IMR-90 (cell line): ENCODE results near the gene DCUN1D3. TPM values are rescaled to one million over a fixed set of nuclear protein-coding genes. Genes with fewer than 3 reads are reported as not detected.

Experiments used
- ATAC-seq: fragments of 200-7000 bp; cut with Tn5 transposase; 2 replicates; pipeline ENCODE4 v1.9.1; 2020; ENCODE audit warnings: low read depth, mild to moderate bottlenecking, moderate library complexity
- BruUV-seq: library from RNA; stranded (reverse); fragments of 400-500 nt; replicated peaks from 2 replicates; lab custom pipeline; 2021; lab: Mats Ljungman, UMichigan
- CTCF ChIA-PET: fragments of 300-600 bp; formaldehyde crosslinking; extraction: SDS; loops from one replicate; lab custom pipeline; 2021; ENCODE audit warnings: antibody characterized with exemption; lab: Yijun Ruan, JAX
- POLR2A ChIA-PET: fragments of 300-600 bp; sonication (Branson Sonifier 250); formaldehyde crosslinking; loops from one replicate; lab custom pipeline; 2022; ENCODE audit warnings: antibody characterized with exemption; ENCODE audit not compliant: unreplicated experiment; lab: Charles Lee
- DNase-seq: peaks from one replicate; pipeline ENCODE4 v3.0.0; 2013
- H2AFZ ChIP-seq: replicated peaks from 2 replicates; pipeline ENCODE3; 2013; ENCODE audit warnings: low read length, mild to moderate bottlenecking; ENCODE audit not compliant: poor library complexity
- H2AK5ac ChIP-seq: 2 replicates; pipeline ENCODE4 v1.6.1; 2013; ENCODE audit warnings: low read depth, low read length, inconsistent platforms
- H2AK9ac ChIP-seq: replicated peaks from 2 replicates; pipeline ENCODE3; 2013; ENCODE audit warnings: mild to moderate bottlenecking, low read depth, low read length, moderate library complexity; ENCODE audit not compliant: poor library complexity
- H2BK120ac ChIP-seq: 2 replicates; pipeline ENCODE4 v1.6.1; 2013; ENCODE audit warnings: low read depth, low read length, inconsistent platforms
- H2BK15ac ChIP-seq: 3 replicates; pipeline ENCODE4 v1.6.1; 2013; ENCODE audit warnings: low read depth, low read length, inconsistent platforms
- H2BK20ac ChIP-seq: 2 replicates; pipeline ENCODE4 v1.6.1; 2013; ENCODE audit warnings: low read depth, mild to moderate bottlenecking, inconsistent platforms, low read length, moderate library complexity
- H2BK5ac ChIP-seq: 2 replicates; pipeline ENCODE4 v1.6.1; 2013; ENCODE audit warnings: mild to moderate bottlenecking, low read depth, low read length, inconsistent platforms; ENCODE audit not compliant: poor library complexity, severe bottlenecking
- H3K14ac ChIP-seq: replicated peaks from 2 replicates; pipeline ENCODE4 v1.6.1; 2013; ENCODE audit warnings: low read depth, low read length, inconsistent platforms
- H3K18ac ChIP-seq: 2 replicates; pipeline ENCODE4 v1.6.1; 2013; ENCODE audit warnings: low read depth, low read length, control low read depth
- H3K23ac ChIP-seq: 2 replicates; pipeline ENCODE4 v1.6.1; 2013; ENCODE audit warnings: low read depth, low read length, inconsistent platforms
- H3K27ac ChIP-seq: 2 replicates; pipeline ENCODE4 v1.5.1; 2013; ENCODE audit warnings: mild to moderate bottlenecking, control low read depth, low read length; ENCODE audit not compliant: insufficient read depth
- H3K27me3 ChIP-seq: 2 replicates; pipeline ENCODE4 v1.6.1; 2013; ENCODE audit warnings: low read length; ENCODE audit not compliant: control insufficient read depth, insufficient read depth
- H3K36me3 ChIP-seq: 2 replicates; pipeline ENCODE4 v1.6.1; 2013; ENCODE audit warnings: low read length, mixed read lengths; ENCODE audit not compliant: control insufficient read depth, insufficient read depth
- H3K4ac ChIP-seq: 2 replicates; pipeline ENCODE4 v1.6.1; 2013; ENCODE audit warnings: low read depth, low read length, inconsistent platforms
- H3K4me1 ChIP-seq: 2 replicates; pipeline ENCODE4 v1.6.1; 2013; ENCODE audit warnings: low read length, mixed read lengths; ENCODE audit not compliant: control insufficient read depth, insufficient read depth
- H3K4me2 ChIP-seq: 2 replicates; pipeline ENCODE4 v1.6.1; 2013; ENCODE audit warnings: low read depth, mild to moderate bottlenecking, control low read depth, low read length, moderate library complexity
- H3K4me3 ChIP-seq: 2 replicates; pipeline ENCODE4 v1.5.1; 2013; ENCODE audit warnings: low read depth, mild to moderate bottlenecking, control low read depth, low read length, moderate library complexity; ENCODE audit not compliant: insufficient read depth
- H3K56ac ChIP-seq: 2 replicates; pipeline ENCODE4 v1.6.1; 2013; ENCODE audit warnings: low read length, inconsistent platforms; ENCODE audit not compliant: insufficient read depth; ENCODE audit errors: extremely low read depth
- H3K79me1 ChIP-seq, 2 experiments: 2 replicates each; pipeline ENCODE4 v1.6.1; 2013; ENCODE audit warnings: low read length in 2 of 2, inconsistent platforms in 1 of 2, low read depth in 1 of 2
- H3K9ac ChIP-seq: 2 replicates; pipeline ENCODE4 v1.6.1; 2013; ENCODE audit warnings: low read depth, low read length, control low read depth
- H3K9me1 ChIP-seq: 2 replicates; pipeline ENCODE4 v1.6.1; 2013; ENCODE audit warnings: low read length, inconsistent platforms; ENCODE audit not compliant: insufficient read depth
- H3K9me3 ChIP-seq: 2 replicates; pipeline ENCODE4 v1.6.1; 2013; ENCODE audit warnings: low read length; ENCODE audit not compliant: control insufficient read depth, insufficient read depth
- H4K20me1 ChIP-seq: 2 replicates; pipeline ENCODE4 v1.6.1; 2013; ENCODE audit warnings: low read length, inconsistent platforms; ENCODE audit not compliant: insufficient read depth
- H4K5ac ChIP-seq: 2 replicates; pipeline ENCODE4 v1.6.1; 2013; ENCODE audit warnings: mild to moderate bottlenecking, low read depth, low read length, control low read depth
- H4K8ac ChIP-seq, 2 experiments: 2 replicates each; pipeline ENCODE4 v1.6.1; 2013; ENCODE audit warnings: low read depth in 2 of 2, low read length in 2 of 2, control low read depth in 1 of 2, inconsistent platforms in 1 of 2
- H4K91ac ChIP-seq: 2 replicates; pipeline ENCODE4 v1.6.1; 2013; ENCODE audit warnings: low read depth, low read length, inconsistent platforms; ENCODE audit not compliant: insufficient read depth
- CHD1 ChIP-seq: IDR thresholded peaks from 2 replicates; pipeline ENCODE4 v1.6.1; 2012; ENCODE audit warnings: low read depth, low read length, improper control_type of control experiment
- MXI1 ChIP-seq: IDR thresholded peaks from 2 replicates; pipeline ENCODE4 v1.6.1; 2012; ENCODE audit warnings: low read depth, mild to moderate bottlenecking, low read length, moderate library complexity, borderline replicate concordance
- RCOR1 ChIP-seq: IDR thresholded peaks from 2 replicates; pipeline ENCODE4 v1.6.1; 2012; ENCODE audit warnings: mild to moderate bottlenecking, low read length, improper control_type of control experiment; ENCODE audit not compliant: insufficient replicate concordance
- RFX5 ChIP-seq: IDR thresholded peaks from 2 replicates; pipeline ENCODE4 v1.8.0; 2012; ENCODE audit warnings: low read depth, mild to moderate bottlenecking, low read length, moderate library complexity
- SMC3 ChIP-seq: fragments of 150-350 bp; IDR thresholded peaks from 2 replicates; pipeline ENCODE4 v1.6.1; 2016; ENCODE audit warnings: low read depth, mild to moderate bottlenecking, antibody characterized with exemption, low read length, moderate library complexity
- dilution Hi-C: fragments of 300-500 bp; cut with HindIII; formaldehyde crosslinking; loops from one replicate; pipeline ENCODE4 v1.14.3; 2018; ENCODE audit warnings: low sequenced_read_pairs; ENCODE audit not compliant: unreplicated experiment
- in situ Hi-C: fragments of 300-500 bp; cut with MboI; formaldehyde crosslinking; loops from 3 replicates; pipeline ENCODE4 v1.14.3; 2019; ENCODE audit warnings: low sequenced_read_pairs, inconsistent platforms, mixed read lengths
- intact Hi-C: fragments of 100-400 bp; cut with micrococcal nuclease; formaldehyde crosslinking; loops from 2 replicates; pipeline ENCODE4 v1.10.0; 2022
- polyA plus RNA-seq, 3 experiments: library from polyadenylated mRNA; depleted of rRNA; stranded (reverse); fragments of >200 nt; gene quantifications; 2 replicates each; pipeline ENCODE4 v1.2.3, GENCODE V29; 2012; ENCODE audit warnings: low replicate concordance in 1 of 3
- total RNA-seq: library from RNA; depleted of rRNA; stranded (reverse); fragments of >200 nt; gene quantifications from 2 replicates; pipeline ENCODE4 v1.2.3, GENCODE V29; 2012
- TF ChIP-seq, protein P1 (sequence below): fragments of 150-350 bp; IDR thresholded peaks from 2 replicates; pipeline ENCODE4 v1.6.1; 2016; ENCODE audit warnings: low read depth, mild to moderate bottlenecking, low read length, moderate library complexity, borderline replicate concordance

DCUN1D3 gene
- total and polyA plus RNA-seq, 2 of the 4 experiments (the other 2 are of a cell fraction), result 8.1 to 42.3 TPM

DNA sequence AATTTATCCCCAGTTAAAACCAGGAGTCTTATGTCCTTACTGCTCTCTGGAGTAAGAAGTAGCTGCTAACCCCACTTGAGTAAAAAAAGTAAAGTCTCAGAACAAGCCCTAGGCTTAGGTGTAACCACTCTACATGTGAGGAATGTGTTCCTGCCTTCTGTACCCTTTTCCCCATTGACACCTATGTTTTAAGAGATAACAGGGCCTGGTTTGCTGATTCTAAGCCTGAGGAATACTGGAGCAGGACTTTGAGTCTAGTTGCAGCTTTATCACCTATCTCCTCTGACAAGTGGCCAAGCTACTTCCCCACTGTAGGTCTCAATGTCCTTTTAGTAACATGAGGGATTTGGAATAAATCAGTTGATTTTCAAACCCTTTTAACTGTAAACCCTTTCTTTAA lies 53.6 kb downstream of the DCUN1D3 start:
- Histone ChIP-seq H3K79me1 (peaks cover 0 to 4% of the 10 kb centered on the region in 2 experiments; a peak in 1 of 4 replicates), H2AK9ac (no peak overlapping the region), H2BK15ac (no peak overlapping the region), H3K27me3 (no peaks in the 10 kb centered on the region), H2AK5ac (no peak overlapping the region), H2BK20ac (no peak overlapping the region), H2AFZ (no peak overlapping the region), H4K20me1 (no peaks in the 10 kb centered on the region), H4K5ac (no peak overlapping the region), H3K4ac (no peak overlapping the region), H3K27ac (no peak overlapping the region), H3K4me1 (peaks cover 3% of the 10 kb centered on the region), H3K9me1 (no peaks in the 10 kb centered on the region), H4K8ac (no peak overlapping the region), H3K18ac (no peak overlapping the region), H3K9me3 (no peaks in the 10 kb centered on the region), H3K36me3 (peaks cover 2% of the 10 kb centered on the region; the same call in 1 of the 2 replicates), H3K14ac (no peak overlapping the region), H3K4me2 (no peak overlapping the region), H2BK5ac (no peak overlapping the region), H3K23ac (no peak overlapping the region), H3K9ac (no peak overlapping the region), H3K4me3 (no peak overlapping the region), H2BK120ac (no peak overlapping the region), H4K91ac (no peak overlapping the region), H3K56ac (no peak overlapping the region)
- DNase-seq (no peak), ATAC-seq (no peak)
- in situ Hi-C loops, result no loop called here
- ChIA-PET CTCF (interaction anchor here (1.2 kb wide), 1 partner anchor 237 kb away, joined by 3 read pairs; no protein-coding TSS in a partner anchor), POLR2A (no interaction called here)
- BruUV-seq, result no TSS peak
- intact Hi-C loops, result no loop called here
- TF ChIP-seq RCOR1 (no peak), SMC3 (no peak), CHD1 (no peak), MXI1 (no peak), RFX5 (no peak)
- TF ChIP-seq, protein P1, sequence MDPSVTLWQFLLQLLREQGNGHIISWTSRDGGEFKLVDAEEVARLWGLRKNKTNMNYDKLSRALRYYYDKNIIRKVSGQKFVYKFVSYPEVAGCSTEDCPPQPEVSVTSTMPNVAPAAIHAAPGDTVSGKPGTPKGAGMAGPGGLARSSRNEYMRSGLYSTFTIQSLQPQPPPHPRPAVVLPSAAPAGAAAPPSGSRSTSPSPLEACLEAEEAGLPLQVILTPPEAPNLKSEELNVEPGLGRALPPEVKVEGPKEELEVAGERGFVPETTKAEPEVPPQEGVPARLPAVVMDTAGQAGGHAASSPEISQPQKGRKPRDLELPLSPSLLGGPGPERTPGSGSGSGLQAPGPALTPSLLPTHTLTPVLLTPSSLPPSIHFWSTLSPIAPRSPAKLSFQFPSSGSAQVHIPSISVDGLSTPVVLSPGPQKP, result no peak
- dilution Hi-C loops, result no loop called here
